Caco-2 (cell line): ENCODE data around the gene RNF223. TPM values are rescaled to one million over a fixed set of nuclear protein-coding genes. Genes with fewer than 3 reads are reported as not detected.

Experiments used
- BruUV-seq: library from RNA; stranded (reverse); fragments of 400-500 nt; replicated peaks from 2 replicates; lab custom pipeline; 2021; lab: Mats Ljungman, UMichigan
- CTCF ChIA-PET: fragments of 300-600 bp; sonication (Branson Sonifier 250); formaldehyde crosslinking; loops from one replicate; lab custom pipeline; 2022; ENCODE audit warnings: antibody characterized with exemption; lab: Charles Lee
- POLR2A ChIA-PET: fragments of 300-600 bp; sonication (Branson Sonifier 250); formaldehyde crosslinking; loops from one replicate; lab custom pipeline; 2022; ENCODE audit warnings: antibody characterized with exemption; lab: Charles Lee
- DNase-seq, 2 experiments: peaks; one replicate each; pipeline versions ENCODE4 v3.0.0 to v3.0.0-alpha.2; 2020 to 2022
- H3K27me3 ChIP-seq: replicated peaks from 2 replicates; pipeline ENCODE4 v1.6.0; 2011; ENCODE audit warnings: low read length; ENCODE audit not compliant: control insufficient read depth, insufficient read depth
- H3K36me3 ChIP-seq: 2 replicates; pipeline ENCODE4 v1.5.1; 2011; ENCODE audit warnings: low read length; ENCODE audit not compliant: control insufficient read depth, insufficient read depth
- H3K4me1 ChIP-seq: fragments of 250-450 bp; sonication (Bioruptor Pico); 2 replicates; pipeline ENCODE4 v1.5.1; 2020; ENCODE audit warnings: mild to moderate bottlenecking
- H3K4me3 ChIP-seq: 2 replicates; pipeline ENCODE4 v1.5.1; 2011; ENCODE audit warnings: low read depth, mild to moderate bottlenecking, control low read depth, low read length
- H3K9me3 ChIP-seq: fragments of 250-450 bp; sonication (Bioruptor Pico); 2 replicates; pipeline ENCODE4 v1.5.1; 2020; ENCODE audit warnings: mild to moderate bottlenecking, moderate library complexity
- H3K27ac Mint-ChIP-seq: one replicate; pipeline ENCODE4 v1.8.0; 2022; ENCODE audit warnings: mixed read lengths; ENCODE audit not compliant: unreplicated experiment
- H3K27me3 Mint-ChIP-seq: one replicate; pipeline ENCODE4 v1.8.0; 2022; ENCODE audit warnings: mixed read lengths; ENCODE audit not compliant: insufficient read depth, unreplicated experiment
- H3K36me3 Mint-ChIP-seq: one replicate; pipeline ENCODE4 v1.8.0; 2022; ENCODE audit warnings: mild to moderate bottlenecking, mixed read lengths; ENCODE audit not compliant: insufficient read depth, unreplicated experiment
- H3K4me1 Mint-ChIP-seq: one replicate; pipeline ENCODE4 v1.8.0; 2022; ENCODE audit warnings: low read depth, mixed read lengths; ENCODE audit not compliant: unreplicated experiment
- H3K4me3 Mint-ChIP-seq: one replicate; pipeline ENCODE4 v1.8.0; 2022; ENCODE audit warnings: mild to moderate bottlenecking, moderate library complexity, mixed read lengths; ENCODE audit not compliant: unreplicated experiment
- H3K9me3 Mint-ChIP-seq: one replicate; pipeline ENCODE4 v1.8.0; 2022; ENCODE audit warnings: mixed read lengths; ENCODE audit not compliant: unreplicated experiment
- intact Hi-C: fragments of 100-400 bp; cut with micrococcal nuclease; formaldehyde crosslinking; loops from one replicate; pipeline ENCODE4 v1.10.0; 2022; ENCODE audit not compliant: unreplicated experiment
- total RNA-seq: library from RNA; stranded (reverse); gene quantifications from 2 replicates; pipeline ENCODE4 v1.2.3, GENCODE V29; 2022
- TF ChIP-seq, protein P1 (sequence below), 2 experiments: fragments of 200-600 bp in 1 of 2; IDR thresholded peaks; 1 replicate in 1 of 2; 2 replicates in 1 of 2; pipeline versions ENCODE4 v1.5.1 to v1.8.0; 2011 to 2022; ENCODE audit warnings: antibody characterized with exemption in 1 of 2, control low read depth in 1 of 2, inconsistent platforms in 1 of 2, low read depth in 1 of 2, low read length in 1 of 2, mild to moderate bottlenecking in 1 of 2, moderate library complexity in 1 of 2; ENCODE audit not compliant: insufficient read depth in 1 of 2, severe bottlenecking in 1 of 2, unreplicated experiment in 1 of 2

The RNF223 gene
- total RNA-seq, 1 experiment from 2014 or later = 0.57 TPM

DNA sequence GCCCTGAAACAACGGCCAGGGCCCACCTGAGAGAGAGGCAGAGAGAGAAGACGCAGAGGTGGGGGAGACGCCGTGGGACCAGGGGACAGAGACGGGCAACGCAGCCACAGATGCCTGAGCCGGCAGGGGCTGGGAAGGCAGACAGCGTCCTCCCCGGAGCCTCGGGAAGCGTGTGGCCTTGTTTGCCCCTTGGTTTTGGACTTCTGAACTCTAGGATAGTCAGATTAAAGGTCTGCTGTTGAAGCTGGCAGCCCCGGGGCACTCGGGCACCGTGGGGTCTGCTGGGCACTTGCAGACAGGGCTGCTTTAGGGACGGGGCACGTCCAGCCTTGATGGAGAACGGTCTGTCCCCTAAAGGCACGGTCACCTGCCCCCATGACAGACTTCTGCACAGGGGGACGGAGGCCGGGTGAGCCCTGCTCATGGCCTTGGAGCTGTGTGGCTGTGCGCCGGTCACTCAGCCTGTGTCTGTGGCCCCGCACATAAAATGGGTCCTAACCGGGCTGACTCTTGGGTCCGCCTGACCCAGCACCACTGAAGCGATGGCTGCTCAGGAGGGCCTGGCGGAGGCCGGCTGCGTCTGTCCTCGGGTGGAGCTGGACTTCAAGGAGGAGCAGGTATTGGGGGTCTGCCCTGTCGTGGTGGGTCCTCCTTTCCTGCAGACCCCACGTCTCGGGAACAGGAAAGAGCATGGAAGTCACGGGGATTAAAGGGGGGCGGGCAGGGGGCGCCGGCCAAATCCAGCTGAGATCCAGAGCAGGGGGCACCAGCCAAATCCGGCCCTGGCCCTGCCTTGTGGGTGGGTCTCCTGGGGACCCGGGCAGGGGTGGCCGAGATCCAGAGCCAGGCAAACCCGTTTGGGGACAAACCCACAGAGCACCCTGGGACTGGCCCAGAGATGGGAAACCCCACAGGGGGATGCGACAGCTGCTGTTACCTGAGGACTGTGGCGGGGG, 9.6 kb upstream of the RNF223 start:
- Histone ChIP-seq H3K4me3 (no peak overlapping the region), H3K36me3 (no peaks in the 10 kb centered on the region), H3K27me3 (no peaks in the 10 kb centered on the region), H3K4me1 (0 out of 2 replicates have a peak, but pooled peaks cover 3% of the 10 kb centered on the region), H3K9me3 (no peaks in the 10 kb centered on the region)
- Mint-ChIP-seq H3K27me3 (no peaks in the 10 kb centered on the region), H3K9me3 (no peaks in the 10 kb centered on the region), H3K4me3 (no peak overlapping the region), H3K4me1 (no peaks in the 10 kb centered on the region), H3K27ac (no peak overlapping the region), H3K36me3 (peaks cover 17% of the 10 kb centered on the region)
- POLR2A ChIA-PET = interaction anchor here (0.5 kb wide), 1 partner anchor 191 kb away, joined by 6 read pairs; no protein-coding TSS in a partner anchor
- intact Hi-C loops = no loop called here
- DNase-seq = peak in 1 of 2 experiments; percentile 24
- BruUV-seq = no TSS peak
- CTCF ChIA-PET = no interaction called here
- TF ChIP-seq, protein P1, sequence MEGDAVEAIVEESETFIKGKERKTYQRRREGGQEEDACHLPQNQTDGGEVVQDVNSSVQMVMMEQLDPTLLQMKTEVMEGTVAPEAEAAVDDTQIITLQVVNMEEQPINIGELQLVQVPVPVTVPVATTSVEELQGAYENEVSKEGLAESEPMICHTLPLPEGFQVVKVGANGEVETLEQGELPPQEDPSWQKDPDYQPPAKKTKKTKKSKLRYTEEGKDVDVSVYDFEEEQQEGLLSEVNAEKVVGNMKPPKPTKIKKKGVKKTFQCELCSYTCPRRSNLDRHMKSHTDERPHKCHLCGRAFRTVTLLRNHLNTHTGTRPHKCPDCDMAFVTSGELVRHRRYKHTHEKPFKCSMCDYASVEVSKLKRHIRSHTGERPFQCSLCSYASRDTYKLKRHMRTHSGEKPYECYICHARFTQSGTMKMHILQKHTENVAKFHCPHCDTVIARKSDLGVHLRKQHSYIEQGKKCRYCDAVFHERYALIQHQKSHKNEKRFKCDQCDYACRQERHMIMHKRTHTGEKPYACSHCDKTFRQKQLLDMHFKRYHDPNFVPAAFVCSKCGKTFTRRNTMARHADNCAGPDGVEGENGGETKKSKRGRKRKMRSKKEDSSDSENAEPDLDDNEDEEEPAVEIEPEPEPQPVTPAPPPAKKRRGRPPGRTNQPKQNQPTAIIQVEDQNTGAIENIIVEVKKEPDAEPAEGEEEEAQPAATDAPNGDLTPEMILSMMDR (IDR thresholded peaks at IDR 0.05; ENCODE audit: insufficient read depth in 1 of 2, low read depth in 1 of 2, low read length in 1 of 2, severe bottlenecking in 1 of 2, unreplicated experiment in 1 of 2) = no peak

DNA sequence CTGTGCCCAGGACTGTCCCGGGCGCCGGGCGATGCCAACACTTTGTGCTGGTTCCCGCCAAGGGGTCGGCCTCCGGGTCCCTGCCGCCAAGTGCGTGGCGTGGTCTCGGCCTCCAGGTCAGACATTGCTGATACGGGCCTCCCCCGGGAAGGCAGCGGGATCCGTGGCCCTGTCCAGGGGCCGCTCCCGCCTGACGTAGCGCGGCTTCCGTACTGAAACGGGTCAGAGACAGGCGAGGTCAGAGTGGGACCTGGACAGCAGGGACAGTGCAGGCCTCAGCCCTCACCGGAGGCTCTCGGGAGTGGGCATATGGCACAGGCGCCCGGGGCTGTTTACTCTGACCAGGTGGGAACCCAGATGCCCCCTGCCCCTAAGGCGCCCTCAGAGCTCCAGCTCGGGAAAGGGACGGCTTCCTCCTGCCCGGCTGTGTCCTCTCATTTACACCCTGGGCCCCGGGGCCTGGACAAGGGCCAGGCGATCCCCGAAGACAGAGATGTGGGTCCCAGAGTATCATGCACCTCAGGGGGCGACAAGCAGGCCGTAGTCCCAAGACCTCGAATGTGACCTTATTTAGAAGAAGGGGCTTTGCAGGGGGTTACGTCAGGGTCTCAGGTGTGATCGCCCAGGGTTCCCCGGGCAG, 8.8 kb upstream of the RNF223 start:
- no peaks in the 10 kb centered on the region for H3K27me3 Mint-ChIP-seq
- 0 out of 2 replicates have a peak, but pooled peaks cover 3% of the 10 kb centered on the region for H3K4me1 ChIP-seq
- H3K9me3 Mint-ChIP-seq = no peaks in the 10 kb centered on the region
- intact Hi-C loops = no loop called here
- POLR2A ChIA-PET = interaction anchor here (0.5 kb wide), 1 partner anchor 191 kb away, joined by 6 read pairs; no protein-coding TSS in a partner anchor
- H3K4me3 ChIP-seq = no peak overlapping the region
- peaks cover 11% of the 10 kb centered on the region for H3K36me3 Mint-ChIP-seq
- no TSS peak for BruUV-seq
- H3K36me3 ChIP-seq = no peaks in the 10 kb centered on the region
- no peak overlapping the region for H3K4me3 Mint-ChIP-seq
- H3K27ac Mint-ChIP-seq = no peak overlapping the region
- no peaks in the 10 kb centered on the region for H3K27me3 ChIP-seq
- no peaks in the 10 kb centered on the region for H3K9me3 ChIP-seq
- TF ChIP-seq, protein P1 (IDR thresholded peaks at IDR 0.05; ENCODE audit: insufficient read depth in 1 of 2, low read depth in 1 of 2, low read length in 1 of 2, severe bottlenecking in 1 of 2, unreplicated experiment in 1 of 2) = no peak
- CTCF ChIA-PET = no interaction called here
- DNase-seq = peak in 1 of 2 experiments; percentile 22
- no peaks in the 10 kb centered on the region for H3K4me1 Mint-ChIP-seq

DNA sequence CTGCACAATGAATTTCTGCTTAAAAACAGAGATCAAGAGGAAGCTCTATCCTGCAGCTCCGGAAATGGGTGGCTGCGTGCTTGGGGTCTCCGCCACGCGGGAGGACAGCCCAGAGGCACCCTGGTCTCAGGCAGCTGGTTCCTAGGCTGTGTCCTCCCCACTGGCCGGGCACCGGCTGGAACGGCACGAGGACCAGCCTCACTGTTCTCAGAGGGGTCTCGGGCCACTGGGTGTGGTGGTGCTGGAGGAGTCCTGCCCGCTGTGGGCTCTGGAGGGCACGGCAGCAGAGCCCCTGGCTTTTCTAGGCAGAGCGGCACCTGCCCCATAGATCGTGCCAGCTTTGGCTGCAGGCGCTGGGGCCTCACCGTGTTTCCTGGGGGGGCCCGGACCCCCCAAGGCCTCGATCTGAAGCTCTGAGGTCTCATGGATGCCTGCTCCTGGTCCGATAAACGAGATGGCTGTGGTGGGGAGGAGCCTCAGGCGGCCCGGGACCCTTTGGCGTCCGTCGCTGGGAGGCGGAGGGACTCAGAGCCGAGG, 8.2 kb upstream of the RNF223 start:
- POLR2A ChIA-PET = no interaction called here

More for the DNA sequence above, 8.2 kb upstream of the RNF223 start:
- Histone ChIP-seq H3K4me3 (no peak overlapping the region), H3K9me3 (no peaks in the 10 kb centered on the region), H3K4me1 (0 out of 2 replicates have a peak, but pooled peaks cover 3% of the 10 kb centered on the region), H3K27me3 (no peaks in the 10 kb centered on the region), H3K36me3 (no peaks in the 10 kb centered on the region)
- DNase-seq = peak in 1 of 2 experiments; percentile 21
- Mint-ChIP-seq H3K9me3 (no peaks in the 10 kb centered on the region), H3K36me3 (peaks cover 11% of the 10 kb centered on the region), H3K4me1 (no peaks in the 10 kb centered on the region), H3K27ac (no peak overlapping the region), H3K27me3 (no peaks in the 10 kb centered on the region), H3K4me3 (no peak overlapping the region)
- BruUV-seq = no TSS peak
- TF ChIP-seq, protein P1 (IDR thresholded peaks at IDR 0.05; ENCODE audit: insufficient read depth in 1 of 2, low read depth in 1 of 2, low read length in 1 of 2, severe bottlenecking in 1 of 2, unreplicated experiment in 1 of 2) = no peak
- intact Hi-C loops = no loop called here
- CTCF ChIA-PET = no interaction called here
